Colonic mucosa (tissue), 4 donors: ENCODE data around the gene CLSTN3. TPM values are rescaled to one million over a fixed set of nuclear protein-coding genes. Genes with fewer than 3 reads are reported as not detected.
A peak's percentile ranks its signal among the peaks of the same experiment; 100 is the strongest.

Experiments used
- DNase-seq: peaks from one replicate; pipeline ENCODE4 v3.0.0-alpha.2; 2020
- H3K27ac ChIP-seq: fragments of 200-600 bp; one replicate; pipeline ENCODE4 v1.8.0; 2021
- H3K27me3 ChIP-seq: fragments of 200-600 bp; one replicate; pipeline ENCODE4 v1.8.0; 2021
- H3K36me3 ChIP-seq: fragments of 200-600 bp; one replicate; pipeline ENCODE4 v1.8.0; 2021
- H3K4me1 ChIP-seq: fragments of 200-600 bp; one replicate; pipeline ENCODE4 v1.8.0; 2021; ENCODE audit warnings: mild to moderate bottlenecking
- H3K4me3 ChIP-seq: fragments of 200-600 bp; one replicate; pipeline ENCODE4 v1.8.0; 2021
- H3K9ac ChIP-seq, 2 donors: one replicate each; pipeline ENCODE4 v1.7.0; 2013; ENCODE audit warnings: control low read depth in 2 of 2, low read depth in 2 of 2, low read length in 2 of 2
- H3K9me3 ChIP-seq: fragments of 200-600 bp; one replicate; pipeline ENCODE4 v1.8.0; 2021
- intact Hi-C: fragments of 100-400 bp; cut with DNase I; formaldehyde crosslinking; loops from one replicate; pipeline ENCODE4 v1.14.1; 2022
- total RNA-seq, 2 donors: library from RNA; stranded (reverse); fragmentation: NEBNext Ultra II Directional in 1 of 2; extraction: Animal tissue kit (Norgen Biotek cat#: 25700) in 1 of 2; gene quantifications; one replicate each; pipeline ENCODE4 v1.2.1, GENCODE V29; 2021
- TF ChIP-seq, protein P1 (sequence below): fragments of 200-600 bp; IDR thresholded peaks from one replicate; pipeline ENCODE4 v1.8.0; 2022; ENCODE audit warnings: antibody characterized with exemption, mild to moderate bottlenecking
- donor health status: healthy.
- donor health status: DM: no; HTN: no; CAD: no.
- donor health status: DM: no; HTN: no; CAD: no.

CLSTN3 gene
- total RNA-seq, 2 donors from 2014 or later, result 13.6 to 17.0 TPM

DNA sequence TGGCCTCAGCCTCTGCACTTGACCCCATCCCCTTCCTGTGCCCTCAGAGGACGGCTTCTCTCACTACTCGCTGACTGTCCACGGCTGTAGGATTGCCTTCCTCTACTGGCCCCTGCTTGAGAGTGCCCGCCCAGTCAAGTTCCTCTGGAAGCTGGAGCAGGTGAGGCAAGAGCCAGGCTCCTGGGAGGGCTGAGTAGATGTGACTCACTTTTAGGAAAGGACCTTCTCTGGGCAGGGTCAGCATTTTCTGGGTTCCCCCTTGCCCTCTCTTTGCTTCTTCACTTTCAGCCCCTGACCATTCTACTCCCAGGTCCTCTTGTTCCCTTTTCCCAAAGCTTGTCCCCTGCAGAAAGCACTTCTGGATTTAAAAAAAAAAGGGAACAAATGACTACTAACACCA, 7.7 kb downstream of the CLSTN3 start:
- H3K9ac ChIP-seq, result no peak overlapping the region
- intact Hi-C loops, result no loop called here
- no peaks in the 10 kb centered on the region for H3K27me3 ChIP-seq
- H3K36me3 ChIP-seq, result no peaks in the 10 kb centered on the region
- no peak overlapping the region for H3K4me3 ChIP-seq
- H3K4me1 ChIP-seq, result no peaks in the 10 kb centered on the region
- H3K9me3 ChIP-seq, result no peaks in the 10 kb centered on the region
- TF ChIP-seq, protein P1, sequence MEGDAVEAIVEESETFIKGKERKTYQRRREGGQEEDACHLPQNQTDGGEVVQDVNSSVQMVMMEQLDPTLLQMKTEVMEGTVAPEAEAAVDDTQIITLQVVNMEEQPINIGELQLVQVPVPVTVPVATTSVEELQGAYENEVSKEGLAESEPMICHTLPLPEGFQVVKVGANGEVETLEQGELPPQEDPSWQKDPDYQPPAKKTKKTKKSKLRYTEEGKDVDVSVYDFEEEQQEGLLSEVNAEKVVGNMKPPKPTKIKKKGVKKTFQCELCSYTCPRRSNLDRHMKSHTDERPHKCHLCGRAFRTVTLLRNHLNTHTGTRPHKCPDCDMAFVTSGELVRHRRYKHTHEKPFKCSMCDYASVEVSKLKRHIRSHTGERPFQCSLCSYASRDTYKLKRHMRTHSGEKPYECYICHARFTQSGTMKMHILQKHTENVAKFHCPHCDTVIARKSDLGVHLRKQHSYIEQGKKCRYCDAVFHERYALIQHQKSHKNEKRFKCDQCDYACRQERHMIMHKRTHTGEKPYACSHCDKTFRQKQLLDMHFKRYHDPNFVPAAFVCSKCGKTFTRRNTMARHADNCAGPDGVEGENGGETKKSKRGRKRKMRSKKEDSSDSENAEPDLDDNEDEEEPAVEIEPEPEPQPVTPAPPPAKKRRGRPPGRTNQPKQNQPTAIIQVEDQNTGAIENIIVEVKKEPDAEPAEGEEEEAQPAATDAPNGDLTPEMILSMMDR, result no peak
- DNase-seq, result no peak
- no peak overlapping the region for H3K27ac ChIP-seq

DNA sequence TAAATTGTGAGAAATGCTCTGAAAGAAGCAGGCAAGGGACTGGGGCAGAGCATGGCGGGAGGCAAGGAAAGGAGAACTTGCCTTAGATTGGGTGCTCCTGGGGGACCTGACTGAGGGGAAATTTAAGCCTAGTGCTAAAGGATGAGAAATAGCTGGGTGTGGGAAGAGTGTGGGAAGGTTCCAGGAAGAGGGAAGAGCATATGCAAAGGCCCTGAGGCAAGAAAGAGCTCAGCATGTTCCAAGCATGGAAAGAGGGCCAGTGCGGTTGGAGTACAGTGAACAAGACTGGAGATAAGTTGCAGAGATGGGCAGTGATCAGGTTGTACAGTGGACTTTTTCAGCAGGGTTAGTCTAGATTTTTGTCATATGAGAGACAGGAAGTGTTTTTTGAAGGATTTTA, 9.0 kb downstream of the CLSTN3 start:
- no peaks in the 10 kb centered on the region for H3K27me3 ChIP-seq
- no peak overlapping the region for H3K4me3 ChIP-seq
- H3K4me1 ChIP-seq, result no peaks in the 10 kb centered on the region
- intact Hi-C loops, result no loop called here
- no peak overlapping the region for H3K9ac ChIP-seq
- H3K9me3 ChIP-seq, result no peaks in the 10 kb centered on the region
- no peak overlapping the region for H3K27ac ChIP-seq
- TF ChIP-seq, protein P1, result no peak
- no peak for DNase-seq
- no peaks in the 10 kb centered on the region for H3K36me3 ChIP-seq

GRCh38 chr12:7141351-7142005, 11.3 kb downstream of the CLSTN3 start:
- Histone ChIP-seq H3K9me3 (no peaks in the 10 kb centered on the region), H3K36me3 (no peaks in the 10 kb centered on the region), H3K4me1 (no peaks in the 10 kb centered on the region), H3K27me3 (no peaks in the 10 kb centered on the region), H3K27ac (no peak overlapping the region), H3K9ac (no peak overlapping the region), H3K4me3 (no peak overlapping the region)
- TF ChIP-seq, protein P1, result no peak
- intact Hi-C loops, result loop anchor here (5.0 kb wide), 1 partner anchor 496 kb away; no protein-coding TSS in a partner anchor
- DNase-seq, result no peak

GRCh38 chr12:7142056-7142644, 12.0 kb downstream of the CLSTN3 start:
- no peaks in the 10 kb centered on the region for H3K9me3 ChIP-seq
- no peaks in the 10 kb centered on the region for H3K4me1 ChIP-seq
- TF ChIP-seq, protein P1, result peak; percentile 49
- H3K4me3 ChIP-seq, result no peak overlapping the region
- peak; percentile 49 for DNase-seq
- intact Hi-C loops, result loop anchor here (5.0 kb wide), 1 partner anchor 495 kb away; no protein-coding TSS in a partner anchor
- no peaks in the 10 kb centered on the region for H3K27me3 ChIP-seq
- H3K27ac ChIP-seq, result no peak overlapping the region
- no peak overlapping the region for H3K9ac ChIP-seq
- H3K36me3 ChIP-seq, result no peaks in the 10 kb centered on the region

GRCh38 chr12:7142809-7143465, 12.8 kb downstream of the CLSTN3 start:
- DNase-seq, result no peak
- no peaks in the 10 kb centered on the region for H3K36me3 ChIP-seq
- intact Hi-C loops, result loop anchor here (5.0 kb wide), 1 partner anchor 494 kb away; no protein-coding TSS in a partner anchor

More at GRCh38 chr12:7142809-7143465, 12.8 kb downstream of the CLSTN3 start:
- Histone ChIP-seq H3K4me1 (no peaks in the 10 kb centered on the region), H3K27ac (no peak overlapping the region), H3K9ac (peak overlapping the region in 1 of 2 donors; percentile 7), H3K27me3 (no peaks in the 10 kb centered on the region), H3K9me3 (no peaks in the 10 kb centered on the region), H3K4me3 (no peak overlapping the region)
- TF ChIP-seq, protein P1, result no peak
